H1 (cell line): ENCODE results near the gene BABAM2. TPM values are rescaled to one million over a fixed set of nuclear protein-coding genes. Genes with fewer than 3 reads are reported as not detected.

ENCODE experiments used
- CHD7 ChIP-seq: fragments of 300-600 bp; sonication (generic); IDR thresholded peaks from 2 replicates; pipeline ENCODE4 v1.7.1; 2012; ENCODE audit warnings: low read length, moderate library complexity, mild to moderate bottlenecking, inconsistent platforms; ENCODE audit not compliant: insufficient replicate concordance
- CREB1 ChIP-seq: IDR thresholded peaks from 2 replicates; pipeline ENCODE4 v1.6.1; 2012; ENCODE audit warnings: inconsistent platforms
- RFX5 ChIP-seq: IDR thresholded peaks from 2 replicates; pipeline ENCODE4 v1.6.1; 2011; ENCODE audit warnings: low read depth, low read length, improper control_type of control experiment, borderline replicate concordance
- SRF ChIP-seq: IDR thresholded peaks from 2 replicates; pipeline ENCODE4 v1.6.1; 2011; ENCODE audit warnings: mild to moderate bottlenecking, low read depth, low read length, moderate library complexity
- SUZ12 ChIP-seq: fragments of 200-600 bp; sonication (generic); IDR thresholded peaks from 2 replicates; pipeline ENCODE4 v1.6.1; 2012; ENCODE audit warnings: mild to moderate bottlenecking, inconsistent platforms, low read length, moderate library complexity, mixed read lengths
- TAF1 ChIP-seq: IDR thresholded peaks from 2 replicates; pipeline ENCODE4 v1.6.1; 2011; ENCODE audit warnings: mild to moderate bottlenecking, low read depth, low read length
- polyA plus RNA-seq, 7 experiments: library from polyadenylated mRNA; depleted of rRNA in 3 of 7; stranded (reverse) in 5 of 7; unstranded in 2 of 7; fragments of >200 nt in 5 of 7; fragments of 200-250 nt in 2 of 7; gene quantifications; 1 replicate in 5 of 7; 2 replicates in 1 of 7; 4 replicates in 1 of 7; pipeline versions ENCODE4 v1.2.1 to v1.2.3, GENCODE V29; 2011 to 2013; ENCODE audit warnings: missing spikeins in 2 of 7, mixed read lengths in 2 of 7
- total RNA-seq: library from RNA; stranded (reverse); fragmentation: NEBNext Ultra II Directional; extraction: Animal tissue kit (Norgen Biotek cat#: 25700); gene quantifications from 2 replicates; pipeline ENCODE4 v1.2.1, GENCODE V29; 2021

Gene BABAM2
- total and polyA plus RNA-seq, 2 of the 8 experiments (the other 6 are each of a cell fraction or from before 2014, with no cell fraction given): 15.8 to 20.9 TPM

DNA sequence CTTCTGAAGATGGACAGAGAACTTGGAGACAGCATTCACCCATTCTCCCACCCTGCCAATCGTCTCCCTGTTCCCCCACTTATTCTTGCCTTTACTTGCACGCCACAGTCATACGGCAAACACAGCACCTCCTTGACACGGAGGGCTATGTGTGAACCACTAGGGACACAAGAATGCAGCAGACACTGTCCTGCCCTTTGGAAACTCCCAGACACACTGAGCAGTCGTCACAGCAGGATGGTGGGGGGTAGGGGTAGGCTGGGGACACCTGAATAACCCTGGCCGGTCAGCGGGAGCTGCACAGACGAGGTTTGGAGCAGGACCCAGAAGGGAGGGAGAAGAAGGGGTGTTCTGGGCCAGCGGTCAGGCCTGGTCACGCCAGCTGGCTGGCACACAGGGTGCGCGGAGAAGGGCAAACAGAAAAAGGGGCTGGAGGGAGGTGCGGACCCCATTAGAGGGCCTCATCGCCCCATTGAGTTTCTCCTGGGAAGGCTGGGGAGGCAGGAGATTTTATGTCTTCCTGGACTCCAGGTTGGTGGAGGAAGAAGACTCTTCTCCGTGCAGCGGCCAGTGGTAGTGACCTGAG is 462.2 kb downstream of the BABAM2 start (continued):
- no peak for TF ChIP-seq CHD7
- TF ChIP-seq RFX5: no peak
- TF ChIP-seq SRF: no peak
- no peak for TF ChIP-seq SUZ12
- no peak for TF ChIP-seq CREB1
- TF ChIP-seq TAF1: no peak
